Keratinocyte (primary cell): ENCODE data around the gene SAMD15. TPM values are rescaled to one million over a fixed set of nuclear protein-coding genes. Genes with fewer than 3 reads are reported as not detected.

Experiments
- DNase-seq: peaks from one replicate; pipeline ENCODE4 v3.0.0-alpha.2; 2011; ENCODE audit warnings: low read depth, missing footprints, low spot score
- FAIRE-seq: peaks from 2 replicates; lab custom pipeline; 2011; peaks lifted over from hg19 to GRCh38; lab: Jason Lieb, UNC
- H2AFZ ChIP-seq: 2 replicates; pipeline ENCODE4 v1.6.0; 2012; ENCODE audit warnings: low read length, control low read depth, inconsistent platforms; ENCODE audit not compliant: control insufficient read depth
- H3K27ac ChIP-seq: 2 replicates; pipeline ENCODE4 v1.5.1; 2011; ENCODE audit warnings: low read length; ENCODE audit not compliant: control insufficient read depth, insufficient read depth
- H3K27me3 ChIP-seq: 3 replicates; pipeline ENCODE4 v1.6.0; 2011; ENCODE audit warnings: low read length; ENCODE audit not compliant: control insufficient read depth, insufficient read depth; ENCODE audit errors: extremely low read depth
- H3K36me3 ChIP-seq, 2 experiments: 2 replicates in 1 of 2; 3 replicates in 1 of 2; pipeline ENCODE4 v1.5.1; 2011; ENCODE audit warnings: low read length in 2 of 2, mild to moderate bottlenecking in 1 of 2; ENCODE audit not compliant: control insufficient read depth in 2 of 2, insufficient read depth in 2 of 2; ENCODE audit errors: extremely low read depth in 1 of 2
- H3K4me1 ChIP-seq: 3 replicates; pipeline ENCODE4 v1.5.1; 2011; ENCODE audit warnings: low read length; ENCODE audit not compliant: control insufficient read depth, insufficient read depth; ENCODE audit errors: extremely low read depth
- H3K4me2 ChIP-seq: 3 replicates; pipeline ENCODE4 v1.6.0; 2011; ENCODE audit warnings: low read depth, low read length; ENCODE audit not compliant: control insufficient read depth, insufficient read depth; ENCODE audit errors: extremely low read depth
- H3K4me3 ChIP-seq, 3 experiments: fragments of 200-600 bp in 1 of 3; sonication (generic) in 1 of 3; 2 replicates in 2 of 3; 3 replicates in 1 of 3; pipeline ENCODE4 v1.5.1; 2011 to 2016; ENCODE audit warnings: low read length in 3 of 3, mild to moderate bottlenecking in 3 of 3, control low read depth in 2 of 3, inconsistent platforms in 1 of 3, low read depth in 1 of 3, mixed read lengths in 1 of 3, mixed run types in 1 of 3, moderate library complexity in 1 of 3; ENCODE audit not compliant: control insufficient read depth in 2 of 3, insufficient read depth in 2 of 3; ENCODE audit errors: extremely low read depth in 1 of 3
- H3K79me2 ChIP-seq: 2 replicates; pipeline ENCODE4 v1.6.0; 2012; ENCODE audit warnings: low read length; ENCODE audit not compliant: control insufficient read depth, insufficient read depth
- H3K9ac ChIP-seq: 3 replicates; pipeline ENCODE4 v1.6.0; 2011; ENCODE audit warnings: low read length; ENCODE audit not compliant: control insufficient read depth, insufficient read depth; ENCODE audit errors: extremely low read depth
- H3K9me1 ChIP-seq: 3 replicates; pipeline ENCODE4 v1.6.0; 2011; ENCODE audit warnings: low read length; ENCODE audit not compliant: control insufficient read depth, insufficient read depth; ENCODE audit errors: extremely low read depth
- H3K9me3 ChIP-seq: 2 replicates; pipeline ENCODE4 v1.5.1; 2012; ENCODE audit warnings: low read depth, low read length; ENCODE audit not compliant: control insufficient read depth
- H4K20me1 ChIP-seq: 3 replicates; pipeline ENCODE4 v1.6.0; 2011; ENCODE audit warnings: low read length; ENCODE audit not compliant: control insufficient read depth, insufficient read depth; ENCODE audit errors: extremely low read depth
- CTCF ChIP-seq, 3 experiments: IDR thresholded peaks in 1 of 3; conservative IDR thresholded peaks in 1 of 3; optimal IDR thresholded peaks in 1 of 3; 2 replicates in 2 of 3; 3 replicates in 1 of 3; pipeline versions ENCODE3 to v1.5.1; 2011; ENCODE audit warnings: low read length in 3 of 3, mild to moderate bottlenecking in 3 of 3, moderate library complexity in 2 of 3, control low read depth in 1 of 3, inconsistent platforms in 1 of 3; ENCODE audit not compliant: insufficient read depth in 2 of 3; ENCODE audit errors: extremely low read depth in 1 of 3
- EZH2 ChIP-seq: IDR thresholded peaks from one replicate; pipeline ENCODE4 v1.6.1; 2012; ENCODE audit warnings: inconsistent platforms, mild to moderate bottlenecking, low read length, moderate library complexity
- dilution Hi-C: fragments of 300-500 bp; cut with MboI; formaldehyde crosslinking; loops from one replicate; pipeline ENCODE4 v1.7.0; 2020; ENCODE audit warnings: low sequenced_read_pairs; ENCODE audit not compliant: extremely low pct_ligation_motif_present
- polyA plus RNA-seq, 5 experiments: library from polyadenylated mRNA; depleted of rRNA in 3 of 5; stranded (reverse) in 3 of 5; stranded (forward) in 1 of 5; unstranded in 1 of 5; fragments of >200 nt; gene quantifications; 1 replicate in 1 of 5; 2 replicates in 3 of 5; 3 replicates in 1 of 5; pipeline versions ENCODE4 v1.2.1 to v1.2.3, GENCODE V29; 2011 to 2012; ENCODE audit warnings: missing spikeins in 2 of 5, low read depth in 1 of 5, low replicate concordance in 1 of 5

Gene SAMD15
- polyA plus RNA-seq, 1 donor (not counting 4 experiments of a cell fraction or from before 2014, with no cell fraction given): 0.77 TPM

- Histone ChIP-seq H4K20me1 (no peaks in the 10 kb centered on the region), H3K9me3 (no peaks in the 10 kb centered on the region), H3K27me3 (no peaks in the 10 kb centered on the region), H3K4me2 (no peak overlapping the region), H3K9me1 (no peaks in the 10 kb centered on the region), H3K9ac (no peak overlapping the region), H3K27ac (no peak overlapping the region), H3K36me3 (peaks cover 11 to 25% of the 10 kb centered on the region in 2 experiments), H3K4me1 (no peaks in the 10 kb centered on the region), H2AFZ (no peak overlapping the region), H3K4me3 (no peak overlapping the region), H3K79me2 (no peaks in the 10 kb centered on the region)
- FAIRE-seq (no peak), DNase-seq (no peak)
- dilution Hi-C loops: no loop called here
- TF ChIP-seq EZH2: no peak
- TF ChIP-seq CTCF (optimal IDR thresholded peaks at IDR 0.05 in 1 of 3, IDR thresholded peaks at IDR 0.05 in 1 of 3, conservative IDR thresholded peaks at IDR 0.05 in 1 of 3; ENCODE audit: extremely low read depth in 1 of 3, insufficient read depth in 2 of 3, low read length in 3 of 3): no peak
Measured at GRCh38 chr14:77438596-77438995, 61.4 kb downstream of the SAMD15 start.

GRCh38 chr14:77439861-77440260 is 62.7 kb downstream of the SAMD15 start:
- Histone ChIP-seq H3K4me3 (no peak overlapping the region), H3K9ac (no peak overlapping the region), H3K36me3 (peaks cover 11 to 27% of the 10 kb centered on the region in 2 experiments), H2AFZ (no peak overlapping the region), H3K4me2 (no peak overlapping the region), H3K27me3 (no peaks in the 10 kb centered on the region), H3K9me3 (no peaks in the 10 kb centered on the region), H3K79me2 (no peaks in the 10 kb centered on the region), H3K27ac (no peak overlapping the region), H4K20me1 (no peaks in the 10 kb centered on the region), H3K9me1 (no peaks in the 10 kb centered on the region), H3K4me1 (no peaks in the 10 kb centered on the region)
- no peak for FAIRE-seq
- dilution Hi-C loops: no loop called here
- TF ChIP-seq CTCF (optimal IDR thresholded peaks at IDR 0.05 in 1 of 3, IDR thresholded peaks at IDR 0.05 in 1 of 3, conservative IDR thresholded peaks at IDR 0.05 in 1 of 3; ENCODE audit: extremely low read depth in 1 of 3, insufficient read depth in 2 of 3, low read length in 3 of 3): no peak
- TF ChIP-seq EZH2: no peak
- no peak for DNase-seq

Other genes with a start within 250 kb of the SAMD15 start
- gene ZDHHC22, start 235.6 kb upstream of the SAMD15 start, polyA plus RNA-seq: not detected in 3 replicates
- 0.61 to 1.5 TPM (median 0.66 TPM) in 3 replicates for gene TMEM63C, start 195.6 kb upstream of the SAMD15 start, polyA plus RNA-seq
- not detected in 3 replicates for gene NGB, start 106.2 kb upstream of the SAMD15 start, polyA plus RNA-seq
- gene POMT2, start 56.5 kb upstream of the SAMD15 start, polyA plus RNA-seq: 13.9 to 21.1 TPM (median 17.4 TPM) in 3 replicates
- 15.6 to 24.3 TPM (median 20.6 TPM) in 3 replicates for gene GSTZ1, start 56.3 kb upstream of the SAMD15 start, polyA plus RNA-seq
- 5.4 to 7.3 TPM (median 6.1 TPM) in 3 replicates for gene TMED8, start 285 bp upstream of the SAMD15 start, polyA plus RNA-seq
- gene NOXRED1, start 46.1 kb downstream of the SAMD15 start, polyA plus RNA-seq: 0.15 to 0.66 TPM (median 0.33 TPM) in 3 replicates
- 19.0 to 25.6 TPM (median 24.5 TPM) in 3 replicates for gene VIPAS39, start 80.2 kb downstream of the SAMD15 start, polyA plus RNA-seq
- 189 to 264 TPM (median 247 TPM) in 3 replicates for gene AHSA1, start 80.7 kb downstream of the SAMD15 start, polyA plus RNA-seq
- 0.08 to 0.32 TPM (median 0.16 TPM) in 3 replicates for gene ISM2, start 121.4 kb downstream of the SAMD15 start, polyA plus RNA-seq
- gene SPTLC2, start 239.3 kb downstream of the SAMD15 start, polyA plus RNA-seq: 32.4 to 46.8 TPM (median 34.8 TPM) in 3 replicates